ENCODE data around the gene OGFRL1. TPM values are rescaled to one million over a fixed set of nuclear protein-coding genes. Genes with fewer than 3 reads are reported as not detected.

OGFRL1 gene
- total RNA-seq, 1 donor from 2014 or later = 35.3 TPM

- no peak for FAIRE-seq
- no peak overlapping the region for H3K4me3 Mint-ChIP-seq (ENCODE audit: unreplicated experiment)
- no peak for DNase-seq (ENCODE audit: low read depth)
- H3K27me3 Mint-ChIP-seq (ENCODE audit: low read depth, unreplicated experiment) = no peaks in the 10 kb centered on the region
- Histone ChIP-seq H3K27ac (ENCODE audit: low read depth, low read length) (no peak overlapping the region), H3K4me2 (ENCODE audit: low read length) (no peak overlapping the region), H2AFZ (ENCODE audit: low read depth, low read length) (no peak overlapping the region), H3K4me1 (ENCODE audit: insufficient read depth, low read length) (no peaks in the 10 kb centered on the region), H3K9ac (ENCODE audit: low read length) (no peak overlapping the region), H3K4me3 (ENCODE audit: insufficient read depth, low read depth, low read length) (no peak overlapping the region), H3K27me3 (ENCODE audit: insufficient read depth, low read length) (no peaks in the 10 kb centered on the region), H4K20me1 (ENCODE audit: insufficient read depth, low read length) (no peaks in the 10 kb centered on the region), H3K9me3 (ENCODE audit: insufficient read depth, low read depth, low read length) (no peaks in the 10 kb centered on the region), H3K79me2 (ENCODE audit: insufficient read depth, low read length) (no peaks in the 10 kb centered on the region), H3K36me3 (ENCODE audit: insufficient read depth, low read length) (no peaks in the 10 kb centered on the region)
- no peaks in the 10 kb centered on the region for H3K4me1 Mint-ChIP-seq (ENCODE audit: low read depth, unreplicated experiment)
- no peaks in the 10 kb centered on the region for H3K9me3 Mint-ChIP-seq (ENCODE audit: unreplicated experiment)
- H3K27ac Mint-ChIP-seq (ENCODE audit: unreplicated experiment) = no peak overlapping the region
- no peak for TF ChIP-seq EZH2 (IDR thresholded peaks at IDR 0.05; ENCODE audit: insufficient read depth, low read length)
- no peak for TF ChIP-seq CTCF (IDR thresholded peaks at IDR 0.05; ENCODE audit: insufficient read depth, low read depth, low read length)
- H3K36me3 Mint-ChIP-seq (ENCODE audit: low read depth, unreplicated experiment) = no peaks in the 10 kb centered on the region
Observed at GRCh38 chr6:71321314-71321713, 32.7 kb downstream of the OGFRL1 start.

- H3K27me3 Mint-ChIP-seq (ENCODE audit: low read depth, unreplicated experiment) = no peaks in the 10 kb centered on the region
- Histone ChIP-seq H2AFZ (ENCODE audit: low read depth, low read length) (no peak overlapping the region), H3K27me3 (ENCODE audit: insufficient read depth, low read length) (no peaks in the 10 kb centered on the region), H3K9me3 (ENCODE audit: insufficient read depth, low read depth, low read length) (no peaks in the 10 kb centered on the region), H3K4me1 (ENCODE audit: insufficient read depth, low read length) (no peaks in the 10 kb centered on the region), H3K79me2 (ENCODE audit: insufficient read depth, low read length) (no peaks in the 10 kb centered on the region), H4K20me1 (ENCODE audit: insufficient read depth, low read length) (no peaks in the 10 kb centered on the region), H3K4me3 (ENCODE audit: insufficient read depth, low read depth, low read length) (no peak overlapping the region), H3K9ac (ENCODE audit: low read length) (no peak overlapping the region), H3K4me2 (ENCODE audit: low read length) (no peak overlapping the region), H3K36me3 (ENCODE audit: insufficient read depth, low read length) (no peaks in the 10 kb centered on the region), H3K27ac (ENCODE audit: low read depth, low read length) (no peak overlapping the region)
- H3K4me1 Mint-ChIP-seq (ENCODE audit: low read depth, unreplicated experiment) = peaks cover 3% of the 10 kb centered on the region
- no peaks in the 10 kb centered on the region for H3K36me3 Mint-ChIP-seq (ENCODE audit: low read depth, unreplicated experiment)
- no peaks in the 10 kb centered on the region for H3K9me3 Mint-ChIP-seq (ENCODE audit: unreplicated experiment)
- no peak overlapping the region for H3K27ac Mint-ChIP-seq (ENCODE audit: unreplicated experiment)
- no peak overlapping the region for H3K4me3 Mint-ChIP-seq (ENCODE audit: unreplicated experiment)
- FAIRE-seq (no peak), DNase-seq (ENCODE audit: low read depth) (no peak)
- no peak for TF ChIP-seq EZH2 (IDR thresholded peaks at IDR 0.05; ENCODE audit: insufficient read depth, low read length)
- no peak for TF ChIP-seq CTCF (IDR thresholded peaks at IDR 0.05; ENCODE audit: insufficient read depth, low read depth, low read length)
Observed at GRCh38 chr6:71324194-71324785, 35.7 kb downstream of the OGFRL1 start.

GRCh38 chr6:71326611-71327010 lies 38.0 kb downstream of the OGFRL1 start:
- Mint-ChIP-seq H3K4me1 (ENCODE audit: low read depth, unreplicated experiment) (peaks cover 3% of the 10 kb centered on the region), H3K36me3 (ENCODE audit: low read depth, unreplicated experiment) (no peaks in the 10 kb centered on the region), H3K4me3 (ENCODE audit: unreplicated experiment) (no peak overlapping the region), H3K27ac (ENCODE audit: unreplicated experiment) (no peak overlapping the region), H3K9me3 (ENCODE audit: unreplicated experiment) (no peaks in the 10 kb centered on the region), H3K27me3 (ENCODE audit: low read depth, unreplicated experiment) (no peaks in the 10 kb centered on the region)
- Histone ChIP-seq H3K9ac (ENCODE audit: low read length) (no peak overlapping the region), H3K4me1 (ENCODE audit: insufficient read depth, low read length) (no peaks in the 10 kb centered on the region), H2AFZ (ENCODE audit: low read depth, low read length) (no peak overlapping the region), H3K4me3 (ENCODE audit: insufficient read depth, low read depth, low read length) (no peak overlapping the region), H3K27me3 (ENCODE audit: insufficient read depth, low read length) (no peaks in the 10 kb centered on the region), H3K9me3 (ENCODE audit: insufficient read depth, low read depth, low read length) (no peaks in the 10 kb centered on the region), H3K79me2 (ENCODE audit: insufficient read depth, low read length) (no peaks in the 10 kb centered on the region), H3K36me3 (ENCODE audit: insufficient read depth, low read length) (no peaks in the 10 kb centered on the region), H4K20me1 (ENCODE audit: insufficient read depth, low read length) (no peaks in the 10 kb centered on the region), H3K4me2 (ENCODE audit: low read length) (no peak overlapping the region), H3K27ac (ENCODE audit: low read depth, low read length) (no peak overlapping the region)
- no peak for FAIRE-seq
- TF ChIP-seq EZH2 (IDR thresholded peaks at IDR 0.05; ENCODE audit: insufficient read depth, low read length) (no peak), CTCF (IDR thresholded peaks at IDR 0.05; ENCODE audit: insufficient read depth, low read depth, low read length) (no peak)
- no peak for DNase-seq (ENCODE audit: low read depth)

Measured in astrocyte (in vitro differentiated cells and primary cell).